GM18526 (cell line): ENCODE measurements around the gene PLP1.

ENCODE experiments used
- POLR2A ChIP-seq: IDR thresholded peaks from 3 replicates; pipeline ENCODE4 v1.6.1; 2011; ENCODE audit not compliant: insufficient read length; ENCODE audit errors: extremely low read depth

PLP1 gene

GRCh38 chrX:103779141-103779789 is 2.6 kb downstream of the PLP1 start:
- no peak for TF ChIP-seq POLR2A

GRCh38 chrX:103780336-103781061 is 3.9 kb downstream of the PLP1 start:
- no peak for TF ChIP-seq POLR2A

DNA sequence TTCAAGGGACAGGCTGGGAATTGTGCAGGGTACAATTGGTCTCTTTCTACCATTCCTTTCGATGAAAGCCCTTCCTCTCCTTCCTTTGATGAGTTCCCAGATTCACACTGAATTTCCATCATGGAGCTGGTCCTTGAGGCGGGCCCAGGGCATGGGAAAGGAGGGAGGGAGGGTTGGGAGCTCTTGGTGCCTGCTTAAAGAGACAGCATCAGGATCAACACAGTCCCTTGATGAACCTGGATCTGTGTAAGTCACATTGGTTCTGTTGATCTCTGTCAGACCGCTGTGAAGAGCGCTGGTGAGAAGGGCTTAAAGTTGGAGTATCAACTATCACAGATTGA is 4.4 kb downstream of the PLP1 start:
- TF ChIP-seq POLR2A = no peak

DNA sequence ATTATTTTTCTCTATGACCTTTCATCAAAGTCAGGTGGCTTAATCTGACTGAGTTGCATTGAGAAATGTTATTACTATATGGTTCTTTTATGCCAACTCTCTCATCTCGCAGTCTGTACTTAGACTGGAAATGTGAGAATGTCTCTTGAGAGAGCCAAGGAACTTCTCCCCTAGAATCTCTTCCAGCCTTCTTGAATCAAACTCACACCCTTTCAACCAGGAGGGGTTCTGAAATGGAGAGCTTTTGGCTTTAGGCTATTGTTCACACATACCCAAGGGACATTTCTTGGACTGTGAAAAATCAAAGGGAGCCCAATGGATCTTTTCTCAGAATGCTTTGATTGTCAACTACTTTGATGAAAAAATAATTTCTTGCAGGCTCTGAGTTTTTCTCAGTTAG is 5.1 kb downstream of the PLP1 start:
- TF ChIP-seq POLR2A = no peak

GRCh38 chrX:103782640-103783039 is 6.0 kb downstream of the PLP1 start:
- no peak for TF ChIP-seq POLR2A

- no peak for TF ChIP-seq POLR2A
Observed at GRCh38 chrX:103783196-103783595, 6.6 kb downstream of the PLP1 start.

- no peak for TF ChIP-seq POLR2A
Observed at GRCh38 chrX:103783971-103784370, 7.3 kb downstream of the PLP1 start.

GRCh38 chrX:103789004-103789403 is 12.4 kb downstream of the PLP1 start:
- no peak for TF ChIP-seq POLR2A

DNA sequence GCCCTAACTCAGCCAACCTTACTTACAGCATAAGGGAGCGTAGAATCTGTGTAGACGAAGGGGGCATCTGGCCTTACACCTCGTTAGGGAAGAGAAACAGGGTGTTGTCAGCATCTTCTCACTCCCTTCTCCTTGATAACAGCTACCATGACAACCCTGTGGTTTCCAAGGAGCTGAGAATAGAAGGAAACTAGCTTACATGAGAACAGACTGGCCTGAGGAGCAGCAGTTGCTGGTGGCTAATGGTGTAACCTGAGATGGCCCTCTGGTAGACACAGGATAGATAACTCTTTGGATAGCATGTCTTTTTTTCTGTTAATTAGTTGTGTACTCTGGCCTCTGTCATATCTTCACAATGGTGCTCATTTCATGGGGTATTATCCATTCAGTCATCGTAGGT is 14.6 kb downstream of the PLP1 start:
- TF ChIP-seq POLR2A = no peak

DNA sequence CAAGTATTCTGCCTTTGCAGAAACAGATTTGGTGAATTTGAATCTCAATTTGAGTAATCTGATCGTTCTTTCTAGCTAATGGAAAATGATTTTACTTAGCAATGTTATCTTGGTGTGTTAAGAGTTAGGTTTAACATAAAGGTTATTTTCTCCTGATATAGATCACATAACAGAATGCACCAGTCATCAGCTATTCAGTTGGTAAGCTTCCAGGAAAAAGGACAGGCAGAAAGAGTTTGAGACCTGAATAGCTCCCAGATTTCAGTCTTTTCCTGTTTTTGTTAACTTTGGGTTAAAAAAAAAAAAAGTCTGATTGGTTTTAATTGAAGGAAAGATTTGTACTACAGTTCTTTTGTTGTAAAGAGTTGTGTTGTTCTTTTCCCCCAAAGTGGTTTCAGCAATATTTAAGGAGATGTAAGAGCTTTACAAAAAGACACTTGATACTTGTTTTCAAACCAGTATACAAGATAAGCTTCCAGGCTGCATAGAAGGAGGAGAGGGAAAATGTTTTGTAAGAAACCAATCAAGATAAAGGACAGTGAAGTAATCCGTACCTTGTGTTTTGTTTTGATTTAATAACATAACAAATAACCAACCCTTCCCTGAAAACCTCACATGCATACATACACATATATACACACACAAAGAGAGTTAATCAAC is 15.3 kb downstream of the PLP1 start:
- TF ChIP-seq POLR2A = no peak

DNA sequence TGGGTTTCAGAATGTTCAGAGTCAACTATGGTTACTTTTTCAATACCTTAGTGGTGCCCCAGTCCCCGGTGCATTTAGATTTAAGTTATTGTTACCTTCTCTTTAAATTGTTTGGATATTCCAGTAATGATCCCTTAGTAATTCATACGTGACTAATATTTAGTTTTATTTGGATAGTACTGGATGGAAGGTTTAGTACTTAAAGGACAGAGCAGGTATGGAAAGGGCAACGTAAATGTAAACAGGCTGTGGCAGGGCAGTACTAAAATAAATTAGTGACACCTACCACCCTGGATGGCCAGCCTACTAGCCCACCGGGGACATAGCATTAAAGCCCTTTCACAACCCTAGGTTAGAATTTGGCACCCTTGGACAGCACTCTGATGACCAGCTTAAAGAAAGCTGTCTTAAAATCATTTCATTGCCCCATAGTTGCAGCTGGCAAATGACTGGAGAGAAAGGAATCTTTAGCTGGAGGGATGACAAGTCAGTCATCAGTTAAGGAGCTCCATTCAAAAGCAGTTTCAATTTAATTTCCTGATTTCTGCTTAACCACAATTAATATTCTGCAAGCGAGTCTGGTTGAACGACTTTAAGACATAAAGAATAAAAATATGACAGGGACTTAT is 16.4 kb downstream of the PLP1 start:
- TF ChIP-seq POLR2A = no peak

DNA sequence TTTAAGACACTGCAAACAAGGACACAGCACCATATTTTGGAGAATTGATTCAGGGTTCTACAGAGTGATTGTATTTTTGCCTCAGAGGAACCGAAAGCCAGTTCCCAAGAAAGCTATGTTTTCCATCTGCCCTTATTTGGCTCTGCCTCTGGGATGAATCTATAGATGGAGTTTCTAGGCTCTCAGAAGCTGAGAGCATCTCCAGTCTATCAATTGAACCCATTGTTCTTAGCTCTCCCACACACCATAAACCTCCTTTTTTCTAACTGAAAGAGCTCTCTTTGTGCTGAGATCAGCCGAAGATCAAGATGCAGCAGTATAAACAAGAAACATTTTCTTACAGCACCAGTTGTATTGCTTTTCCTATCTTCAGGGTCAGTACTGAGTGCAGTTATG is 16.9 kb downstream of the PLP1 start:
- no peak for TF ChIP-seq POLR2A

GRCh38 chrX:103794119-103794518 is 17.5 kb downstream of the PLP1 start:
- no peak for TF ChIP-seq POLR2A

GRCh38 chrX:103797691-103798090 is 21.1 kb downstream of the PLP1 start:
- TF ChIP-seq POLR2A = no peak

GRCh38 chrX:103800318-103800717 is 23.7 kb downstream of the PLP1 start:
- TF ChIP-seq POLR2A = no peak

DNA sequence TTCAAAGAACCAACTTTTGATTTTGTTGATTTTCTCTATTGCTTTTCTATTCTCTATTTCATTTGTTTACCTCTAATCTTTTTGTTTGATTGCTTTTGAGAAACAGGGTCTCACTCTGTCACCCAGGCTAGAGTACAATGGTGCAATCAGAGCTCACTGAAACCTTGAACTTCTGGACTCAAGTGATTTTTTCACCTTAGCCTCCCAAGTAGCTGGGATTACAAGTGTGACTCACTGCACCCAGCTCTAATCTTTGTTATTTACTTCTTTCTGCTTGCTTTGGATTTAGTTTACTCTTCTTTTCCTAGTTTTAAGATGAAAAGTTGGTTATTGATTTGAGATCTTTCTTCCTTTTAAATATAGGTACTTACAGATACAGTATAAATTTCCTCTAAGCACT is 29.2 kb downstream of the PLP1 start:
- no peak for TF ChIP-seq POLR2A
